Karpas-422 (cell line): ENCODE data around the gene RNF130. TPM values are rescaled to one million over a fixed set of nuclear protein-coding genes. Genes with fewer than 3 reads are reported as not detected.

Source experiments
- DNase-seq: peaks from one replicate; pipeline ENCODE4 v3.0.0-alpha.2; 2015
- H2AFZ ChIP-seq: fragments of 200-600 bp; sonication (generic); 2 replicates; pipeline ENCODE4 v1.6.1; 2014; ENCODE audit warnings: antibody characterized with exemption, low read length, mixed read lengths
- H3K27ac ChIP-seq: fragments of 200-600 bp; sonication (generic); 2 replicates; pipeline ENCODE4 v1.5.1; 2014; ENCODE audit warnings: mild to moderate bottlenecking, low read length, moderate library complexity
- H3K27me3 ChIP-seq: fragments of 200-600 bp; sonication (generic); 2 replicates; pipeline ENCODE4 v1.6.1; 2014; ENCODE audit warnings: low read length, mixed read lengths
- H3K36me3 ChIP-seq: fragments of 200-600 bp; sonication (generic); 2 replicates; pipeline ENCODE4 v1.6.1; 2014; ENCODE audit warnings: low read length, mixed read lengths; ENCODE audit not compliant: insufficient read depth
- H3K4me1 ChIP-seq: fragments of 200-600 bp; sonication (generic); 2 replicates; pipeline ENCODE4 v1.6.1; 2014; ENCODE audit warnings: mild to moderate bottlenecking, low read length, mixed read lengths
- H3K4me2 ChIP-seq: fragments of 200-600 bp; sonication (generic); 2 replicates; pipeline ENCODE4 v1.6.1; 2014; ENCODE audit warnings: low read length, low read depth, mild to moderate bottlenecking; ENCODE audit not compliant: poor library complexity, severe bottlenecking
- H3K4me3 ChIP-seq: fragments of 200-600 bp; sonication (generic); 2 replicates; pipeline ENCODE4 v1.5.1; 2014; ENCODE audit warnings: mild to moderate bottlenecking, antibody characterized with exemption, low read length, mixed read lengths
- H3K79me2 ChIP-seq: fragments of 200-600 bp; sonication (generic); 2 replicates; pipeline ENCODE4 v1.6.1; 2014; ENCODE audit warnings: mild to moderate bottlenecking, low read length, mixed read lengths
- H3K9ac ChIP-seq: fragments of 200-600 bp; sonication (generic); 2 replicates; pipeline ENCODE4 v1.6.0; 2014; ENCODE audit warnings: low read length
- H3K9me2 ChIP-seq: fragments of 200-600 bp; sonication (generic), shearing (Covaris generic); replicated peaks from 2 replicates; pipeline ENCODE4 v1.6.0; 2014; ENCODE audit warnings: mild to moderate bottlenecking, low read length, moderate library complexity; ENCODE audit not compliant: insufficient read depth
- H3K9me3 ChIP-seq: fragments of 300-700, 200-600 bp; sonication (generic); 2 replicates; pipeline ENCODE4 v1.6.1; 2014; ENCODE audit warnings: low read length, mixed read lengths
- H4K20me1 ChIP-seq: fragments of 200-600 bp; sonication (generic); 2 replicates; pipeline ENCODE4 v1.6.1; 2014; ENCODE audit warnings: mild to moderate bottlenecking, antibody characterized with exemption, low read length, low read depth; ENCODE audit not compliant: insufficient read depth
- total RNA-seq: library from RNA; depleted of rRNA; stranded (reverse); fragments of >200 nt; shearing (Covaris generic); gene quantifications from 2 replicates; pipeline ENCODE4 v1.2.3, GENCODE V29; 2014; ENCODE audit warnings: low replicate concordance

RNF130 gene
- total RNA-seq, 1 experiment from 2014 or later, result 0.41 TPM

DNA sequence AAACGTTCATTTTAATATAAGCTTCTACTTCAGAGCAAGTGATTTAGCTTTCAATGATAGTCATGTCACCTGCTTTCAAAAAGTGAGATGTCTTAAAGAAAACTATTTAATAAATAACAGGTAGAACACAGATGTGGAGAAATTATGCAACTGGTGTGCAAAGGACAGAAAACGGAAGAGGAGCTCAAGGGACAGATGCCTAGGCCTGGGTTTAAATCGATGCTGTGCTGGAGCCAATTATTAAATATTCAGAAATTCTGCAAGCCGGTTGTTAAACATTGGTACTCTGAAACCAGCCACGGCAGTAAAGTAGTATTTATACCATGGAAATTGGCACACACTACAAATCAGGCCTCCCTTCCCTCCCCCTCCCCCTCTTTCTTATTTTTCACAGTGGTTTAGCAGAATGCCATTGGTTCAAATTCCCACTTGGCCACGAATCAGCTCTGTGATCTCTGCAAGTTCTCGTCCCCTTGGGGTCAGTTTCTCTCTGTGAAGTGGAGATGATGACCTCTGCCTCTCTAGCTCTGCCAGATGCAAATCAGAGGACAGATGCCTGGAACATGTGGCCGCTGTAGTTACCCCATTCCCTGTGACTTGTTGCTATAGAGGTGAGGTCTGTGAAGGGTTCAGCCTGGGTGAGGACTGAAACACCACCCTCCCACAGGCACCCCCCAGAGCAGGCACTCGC, 6.2 kb upstream of the RNF130 start:
- Histone ChIP-seq H2AFZ (no peak overlapping the region), H3K9me2 (no peaks in the 10 kb centered on the region), H3K79me2 (no peaks in the 10 kb centered on the region), H3K4me2 (no peak overlapping the region), H3K4me3 (no peak overlapping the region), H3K4me1 (no peaks in the 10 kb centered on the region), H3K9ac (no peak overlapping the region), H4K20me1 (no peaks in the 10 kb centered on the region), H3K27ac (no peak overlapping the region), H3K27me3 (no peaks in the 10 kb centered on the region), H3K36me3 (no peaks in the 10 kb centered on the region), H3K9me3 (no peaks in the 10 kb centered on the region)
- no peak for DNase-seq

GRCh38 chr5:180075703-180076102, 4.1 kb upstream of the RNF130 start:
- Histone ChIP-seq H3K27me3 (no peaks in the 10 kb centered on the region), H3K4me2 (no peak overlapping the region), H3K4me1 (no peaks in the 10 kb centered on the region), H3K9ac (no peak overlapping the region), H3K27ac (no peak overlapping the region), H4K20me1 (no peaks in the 10 kb centered on the region), H3K79me2 (no peaks in the 10 kb centered on the region), H3K9me3 (no peaks in the 10 kb centered on the region), H3K9me2 (no peaks in the 10 kb centered on the region), H2AFZ (no peak overlapping the region), H3K4me3 (no peak overlapping the region), H3K36me3 (no peaks in the 10 kb centered on the region)
- DNase-seq, result no peak

- no peaks in the 10 kb centered on the region for H3K79me2 ChIP-seq
- H4K20me1 ChIP-seq, result no peaks in the 10 kb centered on the region
- H3K9me2 ChIP-seq, result no peaks in the 10 kb centered on the region
- H3K9me3 ChIP-seq, result no peaks in the 10 kb centered on the region
- H3K27ac ChIP-seq, result no peak overlapping the region
- H2AFZ ChIP-seq, result no peak overlapping the region
- H3K36me3 ChIP-seq, result no peaks in the 10 kb centered on the region
- H3K4me2 ChIP-seq, result no peak overlapping the region
- no peak for DNase-seq
- no peaks in the 10 kb centered on the region for H3K4me1 ChIP-seq
- no peak overlapping the region for H3K4me3 ChIP-seq
- no peaks in the 10 kb centered on the region for H3K27me3 ChIP-seq
- no peak overlapping the region for H3K9ac ChIP-seq
Measured at GRCh38 chr5:180074462-180074861, 2.9 kb upstream of the RNF130 start.

- no peak overlapping the region for H3K27ac ChIP-seq
- H3K9me3 ChIP-seq, result no peaks in the 10 kb centered on the region
- no peak overlapping the region for H3K4me2 ChIP-seq
- H2AFZ ChIP-seq, result no peak overlapping the region
- no peaks in the 10 kb centered on the region for H4K20me1 ChIP-seq
- no peak overlapping the region for H3K9ac ChIP-seq
- no peaks in the 10 kb centered on the region for H3K36me3 ChIP-seq
- no peaks in the 10 kb centered on the region for H3K79me2 ChIP-seq
- DNase-seq, result no peak
- H3K4me3 ChIP-seq, result no peak overlapping the region
- H3K9me2 ChIP-seq, result no peaks in the 10 kb centered on the region
- no peaks in the 10 kb centered on the region for H3K4me1 ChIP-seq
- no peaks in the 10 kb centered on the region for H3K27me3 ChIP-seq
Measured at GRCh38 chr5:180072556-180072955, 997 bp upstream of the RNF130 start.

- no peak for DNase-seq
- Histone ChIP-seq H2AFZ (no peak overlapping the region), H4K20me1 (no peaks in the 10 kb centered on the region), H3K27me3 (no peaks in the 10 kb centered on the region), H3K27ac (no peak overlapping the region), H3K4me2 (no peak overlapping the region), H3K79me2 (no peaks in the 10 kb centered on the region), H3K9ac (no peak overlapping the region), H3K4me3 (no peak overlapping the region), H3K9me2 (no peaks in the 10 kb centered on the region), H3K4me1 (no peaks in the 10 kb centered on the region), H3K36me3 (no peaks in the 10 kb centered on the region), H3K9me3 (no peaks in the 10 kb centered on the region)
Measured at GRCh38 chr5:180072256-180072548, 643 bp upstream of the RNF130 start.

GRCh38 chr5:180070756-180071530, 616 bp downstream of the RNF130 start:
- Histone ChIP-seq H3K9me2 (no peaks in the 10 kb centered on the region), H4K20me1 (no peaks in the 10 kb centered on the region)

GRCh38 chr5:180069589-180070247, 1.8 kb downstream of the RNF130 start:
- Histone ChIP-seq H3K79me2 (no peaks in the 10 kb centered on the region), H3K36me3 (no peaks in the 10 kb centered on the region), H3K27ac (no peak overlapping the region), H2AFZ (no peak overlapping the region), H3K9ac (no peak overlapping the region), H4K20me1 (no peaks in the 10 kb centered on the region), H3K4me1 (no peaks in the 10 kb centered on the region), H3K4me2 (no peak overlapping the region), H3K9me2 (no peaks in the 10 kb centered on the region), H3K9me3 (no peaks in the 10 kb centered on the region), H3K27me3 (no peaks in the 10 kb centered on the region), H3K4me3 (no peak overlapping the region)
- DNase-seq, result no peak

More at GRCh38 chr5:180070756-180071530, 616 bp downstream of the RNF130 start:
- Histone ChIP-seq H3K27me3 (no peaks in the 10 kb centered on the region), H3K4me3 (no peak overlapping the region), H3K36me3 (no peaks in the 10 kb centered on the region), H3K4me2 (no peak overlapping the region), H3K79me2 (no peaks in the 10 kb centered on the region), H3K27ac (no peak overlapping the region), H3K9me3 (no peaks in the 10 kb centered on the region), H3K4me1 (no peaks in the 10 kb centered on the region), H3K9ac (no peak overlapping the region), H2AFZ (no peak overlapping the region)
- DNase-seq, result no peak

GRCh38 chr5:180068519-180069090, 3.0 kb downstream of the RNF130 start:
- Histone ChIP-seq H2AFZ (no peak overlapping the region), H3K79me2 (no peaks in the 10 kb centered on the region), H3K4me1 (no peaks in the 10 kb centered on the region), H4K20me1 (no peaks in the 10 kb centered on the region), H3K36me3 (no peaks in the 10 kb centered on the region), H3K27me3 (no peaks in the 10 kb centered on the region), H3K9me2 (no peaks in the 10 kb centered on the region), H3K9ac (no peak overlapping the region), H3K4me3 (no peak overlapping the region), H3K27ac (no peak overlapping the region), H3K4me2 (no peak overlapping the region), H3K9me3 (no peaks in the 10 kb centered on the region)
- no peak for DNase-seq
